GM23338 (cell line): ENCODE measurements around the gene DOLK. TPM values are rescaled to one million over a fixed set of nuclear protein-coding genes. Genes with fewer than 3 reads are reported as not detected.

Experiments
- ATAC-seq: fragments of 200-7000 bp; cut with Tn5 transposase; 3 replicates; pipeline ENCODE4 v1.9.1; 2020
- DNase-seq: peaks from one replicate; pipeline ENCODE4 v3.0.0-alpha.2; 2015; ENCODE audit warnings: low spot score
- H2AFZ ChIP-seq: fragments of 200-600 bp; sonication (generic); 2 replicates; pipeline ENCODE4 v1.8.0; 2016; ENCODE audit warnings: antibody characterized with exemption, mild to moderate bottlenecking, moderate library complexity
- H3F3A ChIP-seq: fragments of 200-600 bp; sonication (generic); replicated peaks from 2 replicates; pipeline ENCODE4 v1.8.0; 2017; ENCODE audit warnings: antibody characterized with exemption, mixed run types, low read depth
- H3K27ac ChIP-seq: fragments of 200-600 bp; sonication (generic); 2 replicates; pipeline ENCODE4 v1.6.1; 2016; ENCODE audit warnings: low read depth
- H3K27me3 ChIP-seq: fragments of 200-600 bp; sonication (generic); 2 replicates; pipeline ENCODE4 v1.8.0; 2016; ENCODE audit warnings: mild to moderate bottlenecking, mixed run types, moderate library complexity; ENCODE audit not compliant: insufficient read depth
- H3K36me3 ChIP-seq: fragments of 200-600 bp; sonication (generic); 2 replicates; pipeline ENCODE4 v1.8.0; 2016; ENCODE audit warnings: mild to moderate bottlenecking; ENCODE audit not compliant: insufficient read depth
- H3K4me1 ChIP-seq: fragments of 200-600 bp; sonication (generic); 2 replicates; pipeline ENCODE4 v1.8.0; 2016; ENCODE audit warnings: mild to moderate bottlenecking, moderate library complexity; ENCODE audit not compliant: insufficient read depth
- H3K4me2 ChIP-seq: fragments of 200-600 bp; sonication (generic); 2 replicates; pipeline ENCODE4 v1.7.1; 2017; ENCODE audit warnings: mixed run types
- H3K4me3 ChIP-seq: fragments of 200-600 bp; sonication (generic); 2 replicates; pipeline ENCODE4 v1.6.1; 2016; ENCODE audit warnings: mixed run types
- H3K79me2 ChIP-seq: fragments of 200-600 bp; sonication (generic); replicated peaks from 2 replicates; pipeline ENCODE4 v1.8.0; 2017; ENCODE audit warnings: mild to moderate bottlenecking; ENCODE audit not compliant: insufficient read depth
- H3K9me2 ChIP-seq: fragments of 200-600 bp; sonication (generic); 2 replicates; pipeline ENCODE4 v1.8.0; 2017; ENCODE audit not compliant: insufficient read depth
- H4K20me1 ChIP-seq: fragments of 200-600 bp; sonication (generic); replicated peaks from 2 replicates; pipeline ENCODE4 v1.8.0; 2017; ENCODE audit warnings: mild to moderate bottlenecking; ENCODE audit not compliant: insufficient read depth
- H3K27ac Mint-ChIP-seq: 2 replicates; pipeline ENCODE4 v1.8.0; 2020; ENCODE audit warnings: inconsistent platforms, mild to moderate bottlenecking, moderate library complexity, mixed read lengths
- H3K27me3 Mint-ChIP-seq: 3 replicates; pipeline ENCODE4 v1.8.0; 2022; ENCODE audit warnings: low read depth, mild to moderate bottlenecking, moderate library complexity, mixed read lengths, inconsistent platforms; ENCODE audit not compliant: insufficient read depth, poor library complexity
- H3K36me3 Mint-ChIP-seq: 3 replicates; pipeline ENCODE4 v1.8.0; 2021; ENCODE audit warnings: low read depth, mild to moderate bottlenecking, inconsistent platforms, moderate library complexity, mixed read lengths
- H3K4me1 Mint-ChIP-seq: 3 replicates; pipeline ENCODE4 v1.8.0; 2020; ENCODE audit warnings: mild to moderate bottlenecking, inconsistent platforms, mixed read lengths
- H3K4me3 Mint-ChIP-seq: 3 replicates; pipeline ENCODE4 v1.8.0; 2021; ENCODE audit warnings: moderate library complexity, mild to moderate bottlenecking, inconsistent platforms, mixed read lengths
- H3K9me3 Mint-ChIP-seq: 3 replicates; pipeline ENCODE4 v1.8.0; 2020; ENCODE audit warnings: moderate library complexity, mild to moderate bottlenecking, inconsistent platforms, mixed read lengths
- CREB1 ChIP-seq: fragments of 250-450 bp; sonication (Bioruptor Pico); IDR thresholded peaks from 2 replicates; pipeline ENCODE4 v1.5.0; 2020; ENCODE audit warnings: low read depth, mild to moderate bottlenecking, moderate library complexity
- CTCF ChIP-seq, 2 experiments: fragments of 200-600 bp in 1 of 2; sonication (generic) in 1 of 2; conservative IDR thresholded peaks; 2 replicates each; pipeline versions ENCODE4 v1.5.1 to v1.6.1; 2016 to 2017; ENCODE audit warnings: antibody characterized with exemption in 2 of 2, low read depth in 2 of 2, mild to moderate bottlenecking in 2 of 2, moderate library complexity in 1 of 2
- ETS1 ChIP-seq: IDR thresholded peaks from 2 replicates; pipeline ENCODE4 v1.6.1; 2016; ENCODE audit warnings: antibody characterized with exemption
- EZH2phosphoT487 ChIP-seq: fragments of 200-600 bp; sonication (generic); IDR thresholded peaks from one replicate; pipeline ENCODE4 v1.8.1; 2018; ENCODE audit warnings: antibody characterized with exemption; ENCODE audit not compliant: unreplicated experiment
- JUNB ChIP-seq: IDR thresholded peaks from one replicate; pipeline ENCODE4 v1.6.1; 2016; ENCODE audit warnings: antibody characterized with exemption; ENCODE audit not compliant: unreplicated experiment
- NANOG ChIP-seq: IDR thresholded peaks from 2 replicates; pipeline ENCODE4 v1.6.1; 2016; ENCODE audit warnings: antibody characterized with exemption, borderline replicate concordance
- POLR2AphosphoS5 ChIP-seq: IDR thresholded peaks from 2 replicates; pipeline ENCODE4 v1.6.1; 2016; ENCODE audit warnings: antibody characterized with exemption, low read depth
- STAT1 ChIP-seq: IDR thresholded peaks from one replicate; pipeline ENCODE4 v1.6.1; 2016; ENCODE audit warnings: antibody characterized with exemption; ENCODE audit not compliant: unreplicated experiment
- ZNF114 ChIP-seq: fragments of 250-450 bp; sonication (Bioruptor Pico); IDR thresholded peaks from 2 replicates; pipeline ENCODE4 v1.5.0; 2020; ENCODE audit warnings: mild to moderate bottlenecking, moderate library complexity
- ZNF331 ChIP-seq: fragments of 250-450 bp; sonication (Bioruptor Pico); IDR thresholded peaks from 2 replicates; pipeline ENCODE4 v1.5.0; 2020; ENCODE audit warnings: low read depth, mild to moderate bottlenecking, moderate library complexity
- ZNF462 ChIP-seq: fragments of 250-450 bp; sonication (Bioruptor Pico); IDR thresholded peaks from 2 replicates; pipeline ENCODE4 v1.5.0; 2020; ENCODE audit warnings: mild to moderate bottlenecking, moderate library complexity
- polyA plus RNA-seq: library from polyadenylated mRNA; unstranded; fragments of >200 nt; fragmentation: Nextera tagmentation; extraction: Ambion mirVana; gene quantifications from 2 replicates; pipeline ENCODE4 v1.2.1, GENCODE V29; 2016
- total RNA-seq: library from RNA; depleted of rRNA; stranded (reverse); fragments of >200 nt; shearing (Covaris generic); gene quantifications from 2 replicates; pipeline ENCODE4 v1.2.3, GENCODE V29; 2014
- TF ChIP-seq, protein P1 (sequence below): IDR thresholded peaks from one replicate; pipeline ENCODE4 v1.6.1; 2018; ENCODE audit warnings: antibody characterized with exemption; ENCODE audit not compliant: unreplicated experiment

The DOLK gene
- total and polyA plus RNA-seq, 2 experiments from 2014 or later: 9.8 to 20.2 TPM

- no peak for TF ChIP-seq JUNB
- TF ChIP-seq POLR2AphosphoS5: no peak
- no peak for TF ChIP-seq CTCF (conservative IDR thresholded peaks at IDR 0.05; ENCODE audit: low read depth in 2 of 2)
Measured at GRCh38 chr9:128901822-128902221, 45.6 kb downstream of the DOLK start (continued).

DNA sequence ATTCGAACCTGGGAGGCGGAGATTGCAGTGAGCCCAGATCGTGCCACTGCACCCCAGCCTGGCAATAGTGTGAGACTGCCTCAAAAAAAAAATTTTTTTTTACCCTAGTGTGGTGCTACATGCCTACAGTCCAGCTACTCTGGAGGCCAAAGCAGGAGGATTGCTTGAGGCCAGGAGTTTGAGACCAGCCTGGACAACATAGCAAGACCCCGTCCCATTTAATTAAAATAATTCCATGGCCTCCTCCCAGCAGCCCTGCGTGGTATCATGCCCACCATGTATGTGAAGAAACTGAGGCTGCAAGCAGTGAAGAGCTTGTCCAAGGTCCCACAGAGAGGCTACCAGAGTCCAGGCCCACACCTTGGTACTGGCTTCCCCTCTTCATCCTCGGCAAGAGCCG lies 46.0 kb downstream of the DOLK start:
- ATAC-seq: no peak
- no peak for DNase-seq
- H2AFZ ChIP-seq: no peak overlapping the region
- H3K27me3 ChIP-seq: no peaks in the 10 kb centered on the region
- peaks cover 14% of the 10 kb centered on the region for H3K4me1 Mint-ChIP-seq
- H3K4me3 Mint-ChIP-seq: no peak overlapping the region
- no peaks in the 10 kb centered on the region for H3K4me1 ChIP-seq
- peaks cover 10% of the 10 kb centered on the region for H3K36me3 ChIP-seq
- H3K36me3 Mint-ChIP-seq: peaks cover 28% of the 10 kb centered on the region
- H3K79me2 ChIP-seq: peaks cover 40% of the 10 kb centered on the region
- no peak overlapping the region for H3K27ac Mint-ChIP-seq
- no peak overlapping the region for H3K4me3 ChIP-seq
- peaks cover 25% of the 10 kb centered on the region for H4K20me1 ChIP-seq
- no peak overlapping the region for H3K4me2 ChIP-seq
- no peaks in the 10 kb centered on the region for H3K9me2 ChIP-seq
- H3K27ac ChIP-seq: no peak overlapping the region
- H3F3A ChIP-seq: no peaks in the 10 kb centered on the region
- no peaks in the 10 kb centered on the region for H3K9me3 Mint-ChIP-seq
- H3K27me3 Mint-ChIP-seq: peaks cover 4% of the 10 kb centered on the region
- TF ChIP-seq POLR2AphosphoS5: no peak
- TF ChIP-seq EZH2phosphoT487: no peak
- no peak for TF ChIP-seq ETS1
- no peak for TF ChIP-seq ZNF114
- TF ChIP-seq ZNF331 (CRISPR knock-in tag): no peak
- TF ChIP-seq ZNF462 (CRISPR knock-in tag): no peak
- TF ChIP-seq, protein P1, sequence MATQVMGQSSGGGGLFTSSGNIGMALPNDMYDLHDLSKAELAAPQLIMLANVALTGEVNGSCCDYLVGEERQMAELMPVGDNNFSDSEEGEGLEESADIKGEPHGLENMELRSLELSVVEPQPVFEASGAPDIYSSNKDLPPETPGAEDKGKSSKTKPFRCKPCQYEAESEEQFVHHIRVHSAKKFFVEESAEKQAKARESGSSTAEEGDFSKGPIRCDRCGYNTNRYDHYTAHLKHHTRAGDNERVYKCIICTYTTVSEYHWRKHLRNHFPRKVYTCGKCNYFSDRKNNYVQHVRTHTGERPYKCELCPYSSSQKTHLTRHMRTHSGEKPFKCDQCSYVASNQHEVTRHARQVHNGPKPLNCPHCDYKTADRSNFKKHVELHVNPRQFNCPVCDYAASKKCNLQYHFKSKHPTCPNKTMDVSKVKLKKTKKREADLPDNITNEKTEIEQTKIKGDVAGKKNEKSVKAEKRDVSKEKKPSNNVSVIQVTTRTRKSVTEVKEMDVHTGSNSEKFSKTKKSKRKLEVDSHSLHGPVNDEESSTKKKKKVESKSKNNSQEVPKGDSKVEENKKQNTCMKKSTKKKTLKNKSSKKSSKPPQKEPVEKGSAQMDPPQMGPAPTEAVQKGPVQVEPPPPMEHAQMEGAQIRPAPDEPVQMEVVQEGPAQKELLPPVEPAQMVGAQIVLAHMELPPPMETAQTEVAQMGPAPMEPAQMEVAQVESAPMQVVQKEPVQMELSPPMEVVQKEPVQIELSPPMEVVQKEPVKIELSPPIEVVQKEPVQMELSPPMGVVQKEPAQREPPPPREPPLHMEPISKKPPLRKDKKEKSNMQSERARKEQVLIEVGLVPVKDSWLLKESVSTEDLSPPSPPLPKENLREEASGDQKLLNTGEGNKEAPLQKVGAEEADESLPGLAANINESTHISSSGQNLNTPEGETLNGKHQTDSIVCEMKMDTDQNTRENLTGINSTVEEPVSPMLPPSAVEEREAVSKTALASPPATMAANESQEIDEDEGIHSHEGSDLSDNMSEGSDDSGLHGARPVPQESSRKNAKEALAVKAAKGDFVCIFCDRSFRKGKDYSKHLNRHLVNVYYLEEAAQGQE: no peak
- no peak for TF ChIP-seq STAT1
- TF ChIP-seq NANOG: no peak
- TF ChIP-seq CREB1: no peak
